GM21381 (cell line): ENCODE results near the gene EDDM3A.
"Not testable (repeated sequence)": the region's sequence is repeated elsewhere in the genome, so short reads cannot be mapped to it uniquely, and the experiment has no call there.

Experiments used
- ATAC-seq: cut with Tn5 transposase; IDR thresholded peaks from one replicate; pipeline ENCODE4 v1.9.1; 2021; ENCODE audit warnings: mild to moderate bottlenecking, moderate library complexity; ENCODE audit not compliant: unreplicated experiment

EDDM3A gene

GRCh38 chr14:20745571-20746358 lies at the start of gene EDDM3A:
Gene EDDM3A (plus strand): TSS chr14:20745887. CDS start chr14:20747581, 1,694 bp downstream.
- no peak for ATAC-seq

GRCh38 chr14:20696764-20697163 lies 48.9 kb upstream of the EDDM3A start:
- no peak for ATAC-seq

- ATAC-seq = no peak
These were observed 48.2 kb upstream of the EDDM3A start for GRCh38 chr14:20697273-20698017.

GRCh38 chr14:20698018-20698329 lies 47.7 kb upstream of the EDDM3A start:
- ATAC-seq = no peak

- no peak for ATAC-seq
These were observed 46.8 kb upstream of the EDDM3A start for GRCh38 chr14:20698934-20699333.

- ATAC-seq = no peak
These were observed 45.8 kb upstream of the EDDM3A start for GRCh38 chr14:20699931-20700330.

GRCh38 chr14:20700965-20701364 lies 44.7 kb upstream of the EDDM3A start:
- not testable (repeated sequence) for ATAC-seq

- ATAC-seq = no peak
These were observed 38.9 kb upstream of the EDDM3A start for GRCh38 chr14:20706657-20707355.

GRCh38 chr14:20707622-20708021 lies 38.1 kb upstream of the EDDM3A start:
- no peak for ATAC-seq

GRCh38 chr14:20711261-20711660 lies 34.4 kb upstream of the EDDM3A start:
- ATAC-seq = no peak

- no peak for ATAC-seq
These were observed 34.0 kb upstream of the EDDM3A start for GRCh38 chr14:20711685-20712084.

GRCh38 chr14:20712904-20713303 lies 32.8 kb upstream of the EDDM3A start:
- ATAC-seq = no peak

GRCh38 chr14:20714593-20715250 lies 31.0 kb upstream of the EDDM3A start:
- ATAC-seq = no peak

- no peak for ATAC-seq
These were observed 25.9 kb upstream of the EDDM3A start for GRCh38 chr14:20719777-20720176.

GRCh38 chr14:20720741-20721140 lies 24.9 kb upstream of the EDDM3A start:
- no peak for ATAC-seq

GRCh38 chr14:20722016-20722415 lies 23.7 kb upstream of the EDDM3A start:
- no peak for ATAC-seq

GRCh38 chr14:20723488-20723887 lies 22.2 kb upstream of the EDDM3A start:
- ATAC-seq = no peak

GRCh38 chr14:20726121-20726520 lies 19.6 kb upstream of the EDDM3A start:
- not testable (repeated sequence) for ATAC-seq

- no peak for ATAC-seq
These were observed 19.2 kb upstream of the EDDM3A start for GRCh38 chr14:20726531-20726930.

- no peak for ATAC-seq
These were observed 14.8 kb upstream of the EDDM3A start for GRCh38 chr14:20730891-20731290.

GRCh38 chr14:20732477-20732876 lies 13.2 kb upstream of the EDDM3A start:
- ATAC-seq = no peak
